GM21576 (cell line): ENCODE measurements around the gene DRD1.
"Not testable (repeated sequence)": the region's sequence is repeated elsewhere in the genome, so short reads cannot be mapped to it uniquely, and the experiment has no call there.

Experiments used
- ATAC-seq: cut with Tn5 transposase; IDR thresholded peaks from one replicate; pipeline ENCODE4 v1.9.1; 2021; ENCODE audit warnings: mild to moderate bottlenecking, moderate library complexity; ENCODE audit not compliant: unreplicated experiment

Gene DRD1

DNA sequence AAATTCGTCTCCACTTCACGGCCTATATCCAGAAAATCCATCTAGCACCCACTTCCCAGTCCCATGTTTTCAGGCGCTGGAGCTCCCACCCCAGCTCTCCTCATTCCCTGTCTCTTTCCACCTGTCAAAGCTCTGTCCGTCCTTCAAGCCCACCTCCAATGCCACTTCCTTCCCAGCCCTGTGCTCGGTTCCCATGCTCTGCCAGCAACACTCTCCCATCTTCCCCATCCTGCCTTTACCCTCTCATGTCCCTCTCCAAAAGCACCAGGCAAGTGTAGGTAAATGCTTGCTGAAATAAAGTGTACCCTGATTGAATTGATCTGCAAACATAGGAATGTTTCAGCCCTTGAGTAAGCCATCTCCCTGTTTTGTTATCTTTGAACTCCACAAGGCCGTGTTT lies 9.2 kb downstream of the DRD1 start:
- no peak for ATAC-seq

DNA sequence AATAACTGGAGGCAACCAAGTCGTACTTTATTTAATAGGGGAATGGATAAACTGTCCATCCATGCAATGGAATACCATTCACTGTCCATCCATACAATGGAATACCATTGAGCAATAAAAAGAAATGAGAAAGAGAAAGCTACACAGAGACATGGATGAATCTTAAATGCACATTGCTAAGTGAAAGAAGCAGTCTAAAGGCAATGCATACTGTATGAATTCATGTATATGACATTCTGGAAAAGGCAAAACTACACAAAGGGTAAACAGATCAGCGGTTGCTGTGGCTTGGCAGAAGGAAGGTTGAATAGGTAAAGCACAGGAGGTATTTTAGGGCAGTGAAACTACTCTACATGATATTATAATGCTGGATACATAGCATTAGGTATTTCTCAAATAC lies 16.2 kb downstream of the DRD1 start:
- no peak for ATAC-seq

DNA sequence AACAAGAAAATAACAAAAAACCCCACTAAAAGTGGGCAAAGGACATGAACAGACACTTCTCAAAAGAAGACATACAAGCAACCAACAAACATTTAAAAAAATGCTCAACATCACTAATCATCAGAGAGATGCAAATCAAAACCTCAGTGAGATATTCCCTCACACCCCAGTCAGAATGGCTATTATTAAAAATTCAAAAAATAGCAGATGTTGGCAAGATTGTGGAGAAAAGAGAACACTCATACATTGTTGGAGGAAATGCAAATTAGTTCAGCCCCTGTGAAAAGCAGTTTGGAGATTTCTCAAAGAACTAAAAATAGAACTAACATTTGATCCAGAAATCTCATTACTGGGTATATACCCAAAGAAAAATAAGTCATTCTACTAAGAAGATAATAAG lies 19.4 kb downstream of the DRD1 start:
- not testable (repeated sequence) for ATAC-seq

DNA sequence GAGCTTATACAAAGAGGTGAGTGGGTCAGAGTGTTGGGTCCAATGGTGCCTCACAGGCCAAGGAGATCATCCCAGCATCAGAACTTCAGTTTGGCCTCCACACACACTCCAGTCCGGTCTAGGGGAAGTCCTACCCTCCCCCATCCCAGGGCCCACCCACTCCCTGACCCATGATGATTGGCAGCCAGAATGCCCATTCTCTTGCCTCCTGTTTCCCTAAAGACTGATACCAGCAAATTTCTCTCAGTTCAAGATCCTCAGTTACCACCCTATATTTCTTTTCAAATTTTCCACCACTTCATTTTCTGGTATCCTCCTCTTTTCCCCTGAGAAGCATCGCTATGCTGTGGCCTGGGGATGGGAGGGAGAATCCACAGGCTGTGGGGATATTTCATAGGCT lies 21.9 kb downstream of the DRD1 start:
- ATAC-seq, result no peak

DNA sequence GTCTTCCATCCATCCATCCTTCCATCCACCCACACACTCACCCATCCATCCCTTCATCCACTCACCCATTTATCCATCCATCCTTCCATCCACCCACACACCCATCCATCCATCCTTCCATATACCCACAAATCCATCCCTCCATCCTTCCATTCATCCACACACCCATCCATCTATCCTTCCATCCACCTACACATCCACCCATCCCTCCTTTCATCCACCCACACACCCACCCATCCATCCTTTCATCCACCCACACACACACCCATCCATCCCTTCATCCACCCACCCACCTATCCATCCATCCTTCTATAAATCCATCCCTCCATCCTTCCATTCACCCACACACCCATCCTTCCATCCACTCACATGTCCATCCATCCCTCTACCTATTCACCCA lies 23.6 kb downstream of the DRD1 start:
- ATAC-seq, result no peak

DNA sequence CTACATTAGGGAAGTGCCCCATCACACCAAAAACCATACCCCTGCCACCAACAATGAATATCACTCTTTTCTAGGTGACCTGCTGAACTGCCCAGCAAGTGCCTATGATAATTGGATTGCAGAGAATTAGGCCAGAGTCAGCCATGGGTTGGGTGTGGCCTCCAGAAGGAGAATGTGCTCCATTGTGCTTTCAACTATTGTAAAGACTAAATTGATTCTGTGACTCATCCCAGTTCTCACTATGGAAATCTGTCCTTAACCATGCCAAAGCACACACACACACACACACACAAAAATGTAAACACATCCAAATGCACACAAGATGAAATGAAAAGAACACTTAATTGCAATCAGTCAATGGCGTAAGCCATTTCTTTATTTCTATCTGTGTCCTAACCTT lies 25.7 kb downstream of the DRD1 start:
- ATAC-seq, result no peak

DNA sequence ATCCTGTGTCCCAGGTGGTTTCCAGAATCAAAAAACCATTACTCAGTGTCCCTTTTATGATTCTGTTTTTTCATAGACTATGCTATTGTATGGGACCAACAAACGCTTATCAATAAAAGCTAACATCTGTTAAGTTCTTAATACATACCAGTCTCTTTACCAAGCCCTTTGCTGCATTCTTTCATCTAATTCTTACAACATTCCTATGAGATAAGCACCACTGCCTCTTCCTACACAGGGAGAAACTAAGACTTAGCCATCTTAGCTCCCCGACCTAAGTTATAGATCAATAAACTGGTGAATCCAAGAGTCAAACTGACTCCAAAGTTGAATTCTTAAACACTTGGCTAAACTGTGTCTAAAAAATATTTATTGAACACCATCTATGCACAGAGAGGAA lies 26.6 kb downstream of the DRD1 start:
- ATAC-seq, result no peak

DNA sequence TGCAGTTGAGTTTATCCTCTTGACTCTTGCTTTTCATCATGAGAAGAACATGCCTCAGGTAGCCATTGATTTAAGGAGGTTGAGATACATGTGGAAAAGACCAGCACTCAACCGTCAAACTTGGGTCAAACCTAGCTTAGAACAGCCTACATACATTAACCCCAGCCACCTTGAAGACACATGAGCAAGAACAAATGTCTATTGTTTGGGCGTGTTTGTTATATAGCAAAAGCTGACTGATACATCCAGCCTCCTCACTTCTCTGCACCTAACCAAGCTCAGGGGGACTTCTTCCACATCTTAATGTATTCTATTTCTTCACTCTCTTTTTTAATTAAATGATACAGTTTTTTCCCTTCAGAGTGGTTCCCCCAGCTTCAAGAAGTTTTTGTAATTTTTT lies 28.7 kb downstream of the DRD1 start:
- ATAC-seq, result no peak

DNA sequence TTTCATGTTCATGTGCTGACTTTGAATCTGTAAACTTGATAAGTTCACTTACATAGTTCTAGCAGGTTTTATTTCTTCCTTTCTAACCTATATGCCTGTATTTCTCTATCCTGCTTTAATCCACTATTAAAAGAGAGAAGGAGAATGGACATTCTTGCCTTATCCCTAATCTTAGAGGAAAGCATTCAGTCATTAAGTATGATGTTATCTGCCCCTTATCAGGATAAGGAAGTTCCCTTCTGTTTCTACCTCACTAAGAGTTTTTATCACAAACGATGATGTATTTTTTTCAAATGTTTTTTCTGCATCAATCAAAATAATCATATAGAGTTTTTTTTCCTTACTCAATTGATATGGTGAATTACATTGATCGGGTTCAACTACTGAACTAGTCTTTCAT lies 33.1 kb downstream of the DRD1 start:
- ATAC-seq, result no peak

DNA sequence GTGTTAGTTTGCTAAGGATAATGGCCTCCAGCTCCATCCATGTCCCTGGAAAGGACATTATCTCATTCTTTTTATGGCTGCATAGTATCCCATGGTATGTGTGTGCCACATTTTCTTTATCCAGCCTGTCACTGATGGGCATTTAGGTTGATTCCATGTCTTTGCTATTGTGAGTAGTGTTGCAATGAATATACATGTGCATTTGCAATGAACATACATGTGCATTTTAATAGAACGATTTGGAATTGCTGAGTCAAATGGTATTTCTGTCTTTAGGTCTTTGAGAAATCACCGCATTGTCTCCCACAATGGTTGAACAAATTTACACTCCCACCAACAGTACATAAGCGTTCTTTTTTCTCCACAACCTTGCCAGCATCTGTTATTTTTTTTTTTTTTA lies 37.7 kb downstream of the DRD1 start:
- no peak for ATAC-seq

DNA sequence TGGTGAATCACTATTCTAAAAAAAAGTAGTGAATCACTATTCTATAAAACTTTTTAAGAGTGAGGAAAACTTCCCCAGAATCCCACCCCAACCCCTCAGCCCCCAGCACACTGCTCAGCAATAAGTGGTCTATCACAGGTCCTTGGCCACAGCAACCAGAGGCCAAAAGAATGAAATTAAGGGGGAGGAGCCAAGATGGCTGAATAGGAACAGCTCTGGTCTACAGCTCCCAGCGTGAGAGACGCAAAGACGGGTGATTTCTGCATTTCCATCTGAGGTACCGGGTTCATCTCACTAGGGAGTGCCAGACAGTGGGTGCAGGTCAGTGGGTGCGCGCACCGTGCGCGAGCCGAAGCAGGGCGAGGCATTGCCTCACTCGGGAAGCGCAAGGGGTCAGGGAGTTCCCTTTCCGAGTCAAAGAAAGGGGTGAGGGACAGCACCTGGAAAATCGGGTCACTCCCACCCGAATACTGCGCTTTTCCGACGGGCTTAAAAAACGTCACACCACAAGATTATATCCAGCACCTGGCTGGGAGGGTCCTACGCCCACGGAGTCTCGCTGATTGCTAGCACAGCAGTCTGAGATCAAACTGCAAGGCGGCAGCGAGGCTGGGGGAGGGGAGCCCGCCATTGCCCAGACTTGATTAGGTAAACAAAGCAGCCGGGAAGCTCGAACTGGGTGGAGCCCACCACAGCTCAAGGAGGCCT lies 46.2 kb downstream of the DRD1 start:
- not testable (repeated sequence) for ATAC-seq

DNA sequence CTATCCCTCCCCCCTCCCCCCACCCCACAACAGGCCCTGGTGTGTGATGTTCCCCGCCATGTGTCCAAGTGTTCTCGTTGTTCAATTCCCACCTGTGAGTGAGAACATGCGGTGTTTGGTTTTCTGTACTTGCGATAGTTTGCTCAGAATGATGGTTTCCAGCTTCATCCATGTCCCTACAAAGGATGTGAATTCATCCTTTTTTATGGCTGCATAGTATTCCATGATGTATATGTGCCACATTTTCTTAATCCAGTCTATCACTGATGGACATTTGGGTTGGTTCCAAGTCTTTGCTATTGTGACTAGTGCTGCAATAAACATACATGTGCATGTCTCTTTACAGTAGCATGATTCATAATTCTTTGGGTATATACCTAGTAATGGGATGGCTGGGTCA lies 48.6 kb downstream of the DRD1 start:
- not testable (repeated sequence) for ATAC-seq

DNA sequence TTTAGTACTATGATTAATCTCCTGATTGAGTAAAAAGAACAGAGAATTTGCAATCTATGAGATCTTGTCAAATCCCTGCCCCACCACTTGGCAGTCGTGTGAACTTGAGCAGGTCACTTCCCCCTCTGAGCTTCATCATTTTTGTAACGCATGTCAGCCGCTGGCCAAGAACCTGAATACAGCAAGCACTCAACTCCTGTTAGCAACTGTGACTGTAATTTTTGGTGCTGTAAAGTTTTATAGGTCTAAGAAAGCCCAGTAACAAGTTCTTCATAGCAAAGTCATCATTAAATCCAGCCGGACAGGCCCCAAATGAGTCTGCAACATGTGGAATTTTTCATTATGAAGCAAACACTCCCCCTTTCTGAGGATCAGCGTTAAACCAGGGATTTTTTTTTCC lies 49.4 kb downstream of the DRD1 start:
- no peak for ATAC-seq

DNA sequence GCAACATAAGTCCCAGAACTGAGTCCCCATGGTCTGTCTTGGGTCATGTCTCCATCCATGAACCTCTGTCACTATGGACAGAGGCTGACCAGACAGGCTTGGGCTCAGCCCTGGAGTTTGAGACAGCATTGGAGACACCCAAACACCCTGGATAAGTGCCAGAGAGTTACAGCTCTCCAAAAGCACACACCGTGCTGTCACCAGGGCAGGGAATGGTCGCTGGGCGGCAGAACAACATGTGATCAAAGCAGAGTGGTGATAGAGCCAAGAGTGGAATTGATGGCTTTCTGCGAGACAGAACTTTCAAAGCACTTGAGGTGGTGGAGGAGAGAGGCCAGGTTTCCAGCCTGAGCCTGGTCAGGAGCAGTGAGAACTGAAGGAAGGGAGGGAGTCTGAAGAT lies 50.1 kb downstream of the DRD1 start:
- no peak for ATAC-seq

DNA sequence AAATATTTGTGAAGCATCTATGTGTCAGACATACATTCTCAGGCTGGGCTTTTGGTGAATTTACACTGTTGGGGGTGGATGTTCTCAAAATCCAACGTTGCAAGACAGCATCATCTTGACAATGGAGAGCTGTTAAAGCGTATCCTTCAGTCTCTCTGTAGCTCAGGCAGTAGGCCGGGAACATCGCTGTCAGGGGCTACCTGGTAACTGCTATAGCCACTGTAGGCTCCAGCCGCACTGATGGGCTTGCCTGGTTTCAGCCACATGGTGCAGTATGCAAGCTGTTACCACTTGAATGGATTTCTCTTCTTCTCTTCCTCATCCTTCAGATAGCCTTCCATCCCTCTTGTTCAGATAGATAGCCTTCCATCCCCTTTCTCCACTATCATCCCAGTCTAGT lies 51.7 kb downstream of the DRD1 start:
- ATAC-seq, result no peak

DNA sequence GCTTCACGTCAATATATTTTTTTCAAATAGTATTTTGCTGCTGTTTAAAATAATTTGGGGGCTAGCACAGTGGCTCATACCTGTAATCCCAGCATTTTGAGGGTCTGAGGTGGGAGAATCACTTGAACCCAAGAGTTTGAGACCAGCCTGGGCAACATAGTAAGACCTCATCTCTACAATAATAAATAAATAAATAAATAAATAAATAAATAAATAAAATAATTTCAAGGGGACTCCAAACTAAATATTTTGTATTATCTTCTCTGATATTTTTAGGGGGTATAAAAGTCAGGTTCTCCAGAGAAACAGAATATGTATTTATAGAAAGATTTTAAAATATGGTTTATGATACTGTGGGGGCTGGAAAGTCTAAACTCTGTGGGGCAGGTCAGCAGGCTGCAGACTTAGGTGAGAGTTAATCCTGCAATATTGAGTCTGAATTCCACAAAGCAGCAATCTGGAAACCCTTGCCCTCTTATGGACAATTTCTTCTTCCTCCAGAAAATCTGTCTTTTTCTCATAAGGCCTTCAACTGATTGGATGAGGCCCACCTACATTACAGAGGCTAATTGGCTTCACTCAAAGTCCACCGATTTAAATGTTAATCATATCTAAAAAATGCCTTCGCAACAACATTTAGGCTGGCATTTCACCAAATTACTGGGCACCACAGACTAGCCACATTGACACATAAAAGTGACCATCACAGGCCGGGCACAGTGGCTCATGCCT lies 53.5 kb downstream of the DRD1 start:
- no peak for ATAC-seq
